Kidney (tissue), 14 donors: Measurements from ENCODE around the gene CCDC127. TPM values are rescaled to one million over a fixed set of nuclear protein-coding genes. Genes with fewer than 3 reads are reported as not detected.
A peak's percentile ranks its signal among the peaks of the same experiment; 100 is the strongest.

Experiments used
- DNase-seq, 5 donors: peaks; one replicate each; pipeline ENCODE4 v3.0.0-alpha.2; 2013 to 2020
- FAIRE-seq: peaks from 2 replicates; lab custom pipeline; 2012; peaks lifted over from hg19 to GRCh38; lab: Jason Lieb, UNC
- H3K27ac ChIP-seq, 2 donors: one replicate each; pipeline ENCODE4 v1.7.0; 2013; ENCODE audit warnings: low read depth in 2 of 2, low read length in 2 of 2, inconsistent platforms in 1 of 2
- H3K27me3 ChIP-seq: one replicate; pipeline ENCODE4 v1.7.1; 2013; ENCODE audit warnings: low read length, inconsistent platforms; ENCODE audit not compliant: control insufficient read depth, insufficient read depth
- H3K36me3 ChIP-seq, 3 donors: one replicate each; pipeline versions ENCODE4 v1.7.0 to v1.7.1; 2013; ENCODE audit warnings: low read length in 3 of 3, control low read depth in 1 of 3, inconsistent platforms in 1 of 3; ENCODE audit not compliant: insufficient read depth in 3 of 3, control insufficient read depth in 2 of 3
- H3K4me1 ChIP-seq, 3 donors: one replicate each; pipeline versions ENCODE4 v1.7.0 to v1.7.1; 2013; ENCODE audit warnings: low read length in 3 of 3, inconsistent platforms in 1 of 3, low read depth in 1 of 3; ENCODE audit not compliant: control insufficient read depth in 2 of 3, insufficient read depth in 2 of 3
- H3K4me3 ChIP-seq, 3 donors: one replicate each; pipeline versions ENCODE4 v1.7.0 to v1.8.1; 2013; ENCODE audit warnings: low read length in 3 of 3, control low read depth in 1 of 3, inconsistent platforms in 1 of 3
- H3K9ac ChIP-seq, 3 donors: one replicate each; pipeline versions ENCODE4 v1.7.0 to v1.7.1; 2013; ENCODE audit warnings: low read length in 3 of 3, control low read depth in 1 of 3, inconsistent platforms in 1 of 3
- H3K9me3 ChIP-seq, 3 donors: one replicate each; pipeline versions ENCODE4 v1.7.0 to v1.7.1; 2013; ENCODE audit warnings: low read length in 3 of 3, control low read depth in 1 of 3, inconsistent platforms in 1 of 3; ENCODE audit not compliant: control insufficient read depth in 2 of 3, insufficient read depth in 1 of 3
- CTCF ChIP-seq: IDR thresholded peaks from 3 replicates; pipeline ENCODE4 v1.5.1; 2012; ENCODE audit warnings: mild to moderate bottlenecking, moderate library complexity, borderline replicate concordance; ENCODE audit not compliant: insufficient read depth; ENCODE audit errors: extremely low read depth
- intact Hi-C: fragments of 100-400 bp; cut with DNase I; formaldehyde crosslinking; loops from one replicate; pipeline ENCODE4 v1.11.1; 2022
- polyA plus RNA-seq: library from polyadenylated mRNA; stranded (reverse); fragments of 350-450 nt; fragmentation: Illumina TruSeq; extraction: RNeasy Lipid Tissue Mini Kit (QIAGEN cat#74804); gene quantifications from one replicate; pipeline ENCODE4 v1.2.3, GENCODE V29; 2014; ENCODE audit warnings: low read depth, low replicate concordance; ENCODE audit not compliant: insufficient read depth
- total RNA-seq: library from RNA; stranded (reverse); fragmentation: NEBNext Ultra II Directional; extraction: Animal tissue kit (Norgen Biotek cat#: 25700); gene quantifications from one replicate; pipeline ENCODE4 v1.2.1, GENCODE V29; 2021
- donor health status: control.
- donor health status: control.
- donor health status: control.
- donor health status: control.
- donor health status: control.
- donor health status: DM: yes; HTN: yes; CAD: no.
- donor health status: Normal renal cell carcinoma (clear cell type).

The CCDC127 gene
- total and polyA plus RNA-seq, 2 donors from 2014 or later, result 3.2 to 5.9 TPM

DNA sequence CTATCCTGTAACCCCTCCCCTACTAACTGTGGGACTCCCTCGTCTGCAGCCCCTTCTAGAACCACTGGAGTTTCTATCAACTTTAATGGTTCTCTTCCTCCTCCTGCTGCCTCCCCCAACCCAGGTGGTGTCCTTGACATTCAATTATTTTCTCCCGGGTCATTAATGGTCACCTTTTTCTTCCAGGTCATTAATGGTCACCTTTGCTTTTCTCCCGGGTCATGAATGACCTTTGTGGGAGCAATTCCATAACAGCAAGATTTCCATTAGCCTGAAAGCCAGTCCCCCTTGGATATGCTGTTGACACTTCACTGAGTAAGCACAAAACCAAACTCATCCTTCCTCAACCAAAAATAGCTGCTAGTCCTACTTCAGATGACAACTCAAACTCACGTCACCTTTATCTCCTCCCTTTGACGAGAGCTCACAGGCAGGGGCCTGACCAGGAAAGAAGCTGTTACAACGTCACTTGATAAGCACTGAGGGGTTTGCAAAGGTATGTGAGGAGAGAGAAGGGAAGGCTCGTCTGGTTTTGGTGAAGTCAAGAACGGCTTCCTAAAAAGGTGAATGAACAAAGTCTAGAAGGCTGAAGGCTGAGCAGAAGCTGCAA is 10.9 kb downstream of the CCDC127 start:
- H3K36me3 ChIP-seq, result peaks cover 2 to 14% (median 5%) of the 10 kb centered on the region in 3 donors
- no peak overlapping the region for H3K9ac ChIP-seq
- H3K4me1 ChIP-seq, result no peaks in the 10 kb centered on the region
- H3K9me3 ChIP-seq, result no peaks in the 10 kb centered on the region
- no peak for DNase-seq
- H3K27me3 ChIP-seq, result no peaks in the 10 kb centered on the region
- intact Hi-C loops, result no loop called here
- FAIRE-seq, result no peak
- no peak overlapping the region for H3K4me3 ChIP-seq
- H3K27ac ChIP-seq, result no peak overlapping the region
- no peak for TF ChIP-seq CTCF

DNA sequence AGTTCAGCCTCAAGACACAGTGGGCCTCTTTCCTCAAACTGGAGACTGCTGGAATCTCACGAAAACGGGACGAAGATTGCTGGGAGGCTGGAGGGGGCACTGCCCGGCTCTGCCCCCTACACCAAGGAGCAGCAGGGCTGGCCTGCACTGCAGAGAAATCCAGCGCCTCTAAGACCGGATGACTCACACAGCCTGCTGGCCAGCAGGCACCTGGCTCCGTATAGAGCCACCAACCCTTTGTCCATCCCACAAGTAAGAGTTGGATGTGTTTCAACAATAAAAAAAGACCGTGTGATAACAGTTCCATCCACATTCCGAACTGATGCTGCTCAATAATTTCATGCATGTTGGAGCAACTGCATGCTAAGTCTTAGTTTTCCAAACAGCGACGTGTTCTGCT is 11.5 kb downstream of the CCDC127 start:
- FAIRE-seq, result no peak
- no peak overlapping the region for H3K4me3 ChIP-seq
- no peak for TF ChIP-seq CTCF
- DNase-seq, result peak in 1 of 5 donors; percentile 54
- H3K9ac ChIP-seq, result no peak overlapping the region
- no peaks in the 10 kb centered on the region for H3K4me1 ChIP-seq
- no peaks in the 10 kb centered on the region for H3K27me3 ChIP-seq
- H3K9me3 ChIP-seq, result no peaks in the 10 kb centered on the region
- H3K27ac ChIP-seq, result no peak overlapping the region
- H3K36me3 ChIP-seq, result peaks cover 2 to 14% (median 5%) of the 10 kb centered on the region in 3 donors
- intact Hi-C loops, result no loop called here

- no peak for FAIRE-seq
- intact Hi-C loops, result no loop called here
Observed at GRCh38 chr5:204966-205670, 12.8 kb downstream of the CCDC127 start.

More at GRCh38 chr5:204966-205670, 12.8 kb downstream of the CCDC127 start:
- Histone ChIP-seq H3K27me3 (no peaks in the 10 kb centered on the region), H3K9me3 (no peaks in the 10 kb centered on the region), H3K36me3 (peaks cover 2 to 14% (median 5%) of the 10 kb centered on the region in 3 donors), H3K27ac (no peak overlapping the region), H3K9ac (no peak overlapping the region), H3K4me1 (no peaks in the 10 kb centered on the region), H3K4me3 (no peak overlapping the region)
- DNase-seq, result peak in 1 of 5 donors; percentile 44
- no peak for TF ChIP-seq CTCF
